Esophagus squamous epithelium (tissue), 5 donors: Measurements from ENCODE around the gene AP3D1. TPM values are rescaled to one million over a fixed set of nuclear protein-coding genes. Genes with fewer than 3 reads are reported as not detected.

Experiments used
- DNase-seq: peaks from one replicate; lab custom pipeline; 2025; lab: John Stamatoyannopoulos, UW
- H3K27ac ChIP-seq, 4 donors: fragments of 200-600 bp; sonication (generic); one replicate each; pipeline ENCODE4 v1.5.1; 2016 to 2019; ENCODE audit warnings: mild to moderate bottlenecking in 1 of 4
- H3K27me3 ChIP-seq, 4 donors: fragments of 200-600 bp; sonication (generic); 1 replicate in 3 of 4; 2 replicates in 1 of 4; pipeline versions ENCODE4 v1.5.1 to v1.6.0; 2017 to 2021; ENCODE audit warnings: antibody characterized with exemption in 1 of 4
- H3K36me3 ChIP-seq, 3 donors: fragments of 200-600 bp; sonication (generic); one replicate each; pipeline ENCODE4 v1.5.1; 2016 to 2019
- H3K4me1 ChIP-seq, 3 donors: fragments of 200-600 bp; sonication (generic); one replicate each; pipeline ENCODE4 v1.5.1; 2017 to 2019
- H3K4me3 ChIP-seq, 4 donors: fragments of 200-600 bp; sonication (generic); 1 replicate in 3 of 4; 2 replicates in 1 of 4; pipeline ENCODE4 v1.5.1; 2016 to 2019; ENCODE audit warnings: mild to moderate bottlenecking in 2 of 4, moderate library complexity in 1 of 4
- H3K9me3 ChIP-seq, 3 donors: fragments of 200-600 bp; sonication (generic); one replicate each; pipeline ENCODE4 v1.5.1; 2016 to 2019
- POLR2A ChIP-seq, 4 donors: fragments of 450-650 bp; IDR thresholded peaks; one replicate each; pipeline ENCODE4 v1.6.1; 2017; ENCODE audit warnings: antibody characterized with exemption in 4 of 4, mild to moderate bottlenecking in 4 of 4, moderate library complexity in 3 of 4
- WGBS, 2 donors: methylation state at CpG; one replicate each; pipeline ENCODE4 v1.1.5; 2018; 5-methylcytosine and 5-hydroxymethylcytosine counted together
- intact Hi-C: fragments of 100-400 bp; cut with DNase I; formaldehyde crosslinking; loops from one replicate; pipeline ENCODE4 v1.15.0; 2022
- total RNA-seq, 4 donors: library from RNA; depleted of rRNA; stranded (reverse); fragments of >200 nt; gene quantifications; one replicate each; pipeline ENCODE4 v1.1.0, GENCODE V29; 2016
- TF ChIP-seq, protein P1 (sequence below), 6 experiments: fragments of 450-650 bp in 4 of 6; fragments of 200-600 bp in 2 of 6; sonication (generic) in 2 of 6; IDR thresholded peaks; one replicate each; pipeline ENCODE4 v1.5.1; 2016 to 2019; ENCODE audit warnings: antibody characterized with exemption in 6 of 6, mild to moderate bottlenecking in 4 of 6, moderate library complexity in 4 of 6
- donor health status: DM: yes; HTN: yes; CAD: no.

AP3D1 gene
- total RNA-seq, 4 donors from 2014 or later, result 47.7 to 99.9 (median 71.8) TPM

DNA sequence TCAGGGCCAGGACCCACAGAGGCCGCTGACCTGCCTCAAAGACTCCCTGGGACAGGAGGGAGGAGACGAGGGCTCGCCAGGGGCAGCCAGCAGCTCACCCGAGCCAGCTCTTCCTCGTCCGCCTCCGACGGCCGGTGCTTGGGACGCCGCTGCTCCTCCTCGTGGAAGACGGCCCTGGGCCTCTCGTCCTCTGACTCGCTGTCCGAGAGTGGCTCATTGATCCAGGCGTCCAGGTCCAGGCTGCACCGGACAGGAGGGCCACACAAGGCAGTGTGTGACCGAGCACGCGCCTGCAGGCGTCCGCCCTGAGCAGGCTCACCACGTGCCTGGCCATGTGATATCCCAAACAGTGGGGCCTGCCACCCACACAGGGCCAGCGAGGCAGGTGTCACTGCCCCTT, 34.9 kb downstream of the AP3D1 start:
- Histone ChIP-seq H3K4me3 (no peak overlapping the region), H3K36me3 (peaks cover 82 to 100% (median 91%) of the 10 kb centered on the region in 3 donors), H3K9me3 (no peaks in the 10 kb centered on the region), H3K27me3 (no peaks in the 10 kb centered on the region), H3K4me1 (no peaks in the 10 kb centered on the region), H3K27ac (no peak overlapping the region)
- 80% methylated on average over 1 to 2 of the region's 25 CpGs for WGBS, 2 donors
- DNase-seq, result no peak
- intact Hi-C loops, result no loop called here
- TF ChIP-seq, protein P1, sequence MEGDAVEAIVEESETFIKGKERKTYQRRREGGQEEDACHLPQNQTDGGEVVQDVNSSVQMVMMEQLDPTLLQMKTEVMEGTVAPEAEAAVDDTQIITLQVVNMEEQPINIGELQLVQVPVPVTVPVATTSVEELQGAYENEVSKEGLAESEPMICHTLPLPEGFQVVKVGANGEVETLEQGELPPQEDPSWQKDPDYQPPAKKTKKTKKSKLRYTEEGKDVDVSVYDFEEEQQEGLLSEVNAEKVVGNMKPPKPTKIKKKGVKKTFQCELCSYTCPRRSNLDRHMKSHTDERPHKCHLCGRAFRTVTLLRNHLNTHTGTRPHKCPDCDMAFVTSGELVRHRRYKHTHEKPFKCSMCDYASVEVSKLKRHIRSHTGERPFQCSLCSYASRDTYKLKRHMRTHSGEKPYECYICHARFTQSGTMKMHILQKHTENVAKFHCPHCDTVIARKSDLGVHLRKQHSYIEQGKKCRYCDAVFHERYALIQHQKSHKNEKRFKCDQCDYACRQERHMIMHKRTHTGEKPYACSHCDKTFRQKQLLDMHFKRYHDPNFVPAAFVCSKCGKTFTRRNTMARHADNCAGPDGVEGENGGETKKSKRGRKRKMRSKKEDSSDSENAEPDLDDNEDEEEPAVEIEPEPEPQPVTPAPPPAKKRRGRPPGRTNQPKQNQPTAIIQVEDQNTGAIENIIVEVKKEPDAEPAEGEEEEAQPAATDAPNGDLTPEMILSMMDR (IDR thresholded peaks at IDR 0.05), result no peak
- TF ChIP-seq POLR2A (IDR thresholded peaks at IDR 0.05), result no peak

DNA sequence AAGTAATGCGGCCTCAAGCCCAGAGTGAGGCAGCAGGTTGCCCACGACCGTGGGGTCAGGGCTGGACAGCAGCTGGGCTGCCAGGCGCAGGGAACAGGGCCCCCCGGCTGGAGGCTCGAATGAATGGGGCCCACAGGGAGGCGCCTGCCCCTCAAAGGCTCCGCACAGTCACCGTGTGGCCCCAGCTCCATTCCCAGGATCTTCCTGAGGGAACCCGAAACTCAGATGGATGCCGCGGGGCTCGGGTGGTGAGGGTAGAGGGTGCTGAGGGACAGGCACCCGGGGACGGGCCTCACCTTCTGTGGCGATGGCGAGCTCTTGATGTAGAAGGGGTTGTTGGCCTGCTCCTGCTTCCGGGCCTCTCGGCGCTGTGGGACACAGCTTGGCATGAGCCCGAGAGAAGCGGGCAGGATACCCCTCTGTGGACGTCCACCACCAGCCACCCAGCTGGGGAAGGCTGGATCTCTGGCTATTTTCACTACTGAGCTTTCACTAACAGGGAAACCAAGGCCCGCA, 35.4 kb downstream of the AP3D1 start:
- H3K27ac ChIP-seq, result no peak overlapping the region
- no peaks in the 10 kb centered on the region for H3K4me1 ChIP-seq
- no peaks in the 10 kb centered on the region for H3K27me3 ChIP-seq
- no peak overlapping the region for H3K4me3 ChIP-seq
- 91 to 94% methylated on average over 9 to 20 of the region's 24 CpGs for WGBS, 2 donors
- H3K9me3 ChIP-seq, result no peaks in the 10 kb centered on the region
- peaks cover 83 to 100% (median 91%) of the 10 kb centered on the region in 3 donors for H3K36me3 ChIP-seq
- DNase-seq, result no peak
- intact Hi-C loops, result no loop called here
- no peak for TF ChIP-seq POLR2A (IDR thresholded peaks at IDR 0.05)
- TF ChIP-seq, protein P1 (IDR thresholded peaks at IDR 0.05), result no peak

DNA sequence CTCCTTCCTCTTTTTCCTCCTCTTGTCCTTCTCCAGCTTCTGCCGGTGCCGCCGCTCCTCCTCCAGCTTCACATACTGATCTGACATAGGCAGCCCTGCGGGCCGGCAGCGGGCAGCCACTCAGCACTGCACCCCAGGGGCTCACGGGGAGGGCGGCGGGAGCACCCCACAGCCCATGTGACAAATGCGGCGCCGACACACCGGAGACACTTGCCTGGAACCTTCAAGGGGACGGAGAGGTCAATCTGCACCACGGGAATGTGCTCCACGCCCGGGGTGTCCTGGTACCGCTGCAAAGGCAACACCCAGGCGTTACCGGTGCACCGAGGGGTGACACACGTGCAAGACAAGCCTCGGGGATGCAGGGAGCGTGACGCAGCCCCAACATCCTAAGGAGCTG, 36.0 kb downstream of the AP3D1 start:
- H3K4me1 ChIP-seq, result no peaks in the 10 kb centered on the region
- 87 to 92% methylated on average over 6 to 13 of the region's 25 CpGs for WGBS, 2 donors
- intact Hi-C loops, result no loop called here
- TF ChIP-seq POLR2A (IDR thresholded peaks at IDR 0.05), result no peak
- TF ChIP-seq, protein P1 (IDR thresholded peaks at IDR 0.05), result no peak
- no peak overlapping the region for H3K27ac ChIP-seq
- no peak for DNase-seq
- no peaks in the 10 kb centered on the region for H3K27me3 ChIP-seq
- no peaks in the 10 kb centered on the region for H3K9me3 ChIP-seq
- H3K4me3 ChIP-seq, result no peak overlapping the region
- peaks cover 83 to 100% (median 91%) of the 10 kb centered on the region in 3 donors for H3K36me3 ChIP-seq

DNA sequence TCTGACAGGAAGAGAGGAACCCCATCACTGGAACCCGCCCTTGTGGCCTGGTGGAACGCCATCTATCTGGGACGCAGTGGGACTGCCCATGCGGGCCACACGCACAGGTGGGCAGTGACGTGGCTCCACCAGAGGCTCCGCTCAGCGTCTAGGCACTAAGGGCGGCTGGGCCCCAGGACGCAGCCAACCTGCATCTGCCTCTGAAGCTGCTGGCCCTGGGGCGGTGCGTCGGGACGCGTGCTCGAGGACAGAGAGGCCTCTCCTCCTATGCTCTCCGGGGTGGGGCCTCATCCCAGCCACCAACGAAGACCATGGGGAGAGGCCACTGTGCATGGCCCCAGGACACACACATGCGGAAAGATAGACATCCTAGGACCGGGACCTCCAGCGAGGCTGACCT, 36.5 kb downstream of the AP3D1 start:
- Histone ChIP-seq H3K4me1 (no peaks in the 10 kb centered on the region), H3K9me3 (no peaks in the 10 kb centered on the region), H3K27ac (no peak overlapping the region), H3K27me3 (no peaks in the 10 kb centered on the region), H3K36me3 (peaks cover 83 to 100% (median 91%) of the 10 kb centered on the region in 3 donors), H3K4me3 (no peak overlapping the region)
- intact Hi-C loops, result no loop called here
- DNase-seq, result no peak
- WGBS, 2 donors, result 80 to 85% methylated on average over 1 to 5 of the region's 21 CpGs
- no peak for TF ChIP-seq POLR2A (IDR thresholded peaks at IDR 0.05)
- TF ChIP-seq, protein P1 (IDR thresholded peaks at IDR 0.05), result no peak

DNA sequence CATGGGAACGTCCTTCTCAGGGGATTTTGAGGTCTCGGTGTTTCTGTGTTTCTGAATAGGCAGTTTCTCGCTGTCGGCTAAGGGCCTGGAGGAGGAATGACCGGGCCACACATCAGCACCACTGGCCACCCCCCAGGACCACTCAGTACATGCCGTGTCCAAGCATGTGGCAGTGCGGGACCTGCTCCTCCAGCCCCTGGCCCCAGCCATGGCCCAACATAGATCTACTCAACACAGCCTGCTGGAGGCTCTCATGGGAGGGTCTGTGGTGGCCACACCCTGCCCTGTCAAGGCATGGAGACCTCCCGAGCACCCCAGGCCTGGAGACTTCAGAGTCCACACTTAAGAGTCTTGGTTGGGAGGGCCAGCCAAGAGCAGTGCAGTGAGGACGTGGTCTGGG, 37.1 kb downstream of the AP3D1 start:
- Histone ChIP-seq H3K27ac (peak overlapping the region in 1 of 4 donors; percentile 13), H3K9me3 (no peaks in the 10 kb centered on the region), H3K4me3 (no peak overlapping the region), H3K36me3 (peaks cover 87 to 100% (median 93%) of the 10 kb centered on the region in 3 donors), H3K4me1 (no peaks in the 10 kb centered on the region), H3K27me3 (no peaks in the 10 kb centered on the region)
- intact Hi-C loops, result no loop called here
- WGBS, 2 donors, result 93 to 100% methylated on average over 4 to 6 of the region's 9 CpGs
- TF ChIP-seq, protein P1 (IDR thresholded peaks at IDR 0.05), result no peak
- no peak for TF ChIP-seq POLR2A (IDR thresholded peaks at IDR 0.05)
- DNase-seq, result no peak
